H1 (cell line): ENCODE measurements around the gene CALML4. TPM values are rescaled to one million over a fixed set of nuclear protein-coding genes. Genes with fewer than 3 reads are reported as not detected.

Experiments
- ATF2 ChIP-seq: IDR thresholded peaks from 2 replicates; pipeline ENCODE4 v1.6.1; 2012; ENCODE audit warnings: low read length, inconsistent platforms
- CBX8 ChIP-seq: fragments of 300-800, 300-1000 bp; sonication (generic); IDR thresholded peaks from 2 replicates; pipeline ENCODE4 v1.7.1; 2016; ENCODE audit warnings: low read depth, low read length, borderline replicate concordance
- SP2 ChIP-seq: IDR thresholded peaks from 2 replicates; pipeline ENCODE4 v1.6.1; 2012; ENCODE audit warnings: mild to moderate bottlenecking, low read length, inconsistent platforms
- TBP ChIP-seq: IDR thresholded peaks from 2 replicates; pipeline ENCODE4 v1.6.1; 2011; ENCODE audit warnings: low read depth, low read length, improper control_type of control experiment
- polyA plus RNA-seq, 7 experiments: library from polyadenylated mRNA; depleted of rRNA in 3 of 7; stranded (reverse) in 5 of 7; unstranded in 2 of 7; fragments of >200 nt in 5 of 7; fragments of 200-250 nt in 2 of 7; gene quantifications; 1 replicate in 5 of 7; 2 replicates in 1 of 7; 4 replicates in 1 of 7; pipeline versions ENCODE4 v1.2.1 to v1.2.3, GENCODE V29; 2011 to 2013; ENCODE audit warnings: missing spikeins in 2 of 7, mixed read lengths in 2 of 7
- total RNA-seq: library from RNA; stranded (reverse); fragmentation: NEBNext Ultra II Directional; extraction: Animal tissue kit (Norgen Biotek cat#: 25700); gene quantifications from 2 replicates; pipeline ENCODE4 v1.2.1, GENCODE V29; 2021

CALML4 gene
- total and polyA plus RNA-seq, 2 of the 8 experiments (the other 6 are each of a cell fraction or from before 2014, with no cell fraction given) = 3.8 to 12.5 TPM

DNA sequence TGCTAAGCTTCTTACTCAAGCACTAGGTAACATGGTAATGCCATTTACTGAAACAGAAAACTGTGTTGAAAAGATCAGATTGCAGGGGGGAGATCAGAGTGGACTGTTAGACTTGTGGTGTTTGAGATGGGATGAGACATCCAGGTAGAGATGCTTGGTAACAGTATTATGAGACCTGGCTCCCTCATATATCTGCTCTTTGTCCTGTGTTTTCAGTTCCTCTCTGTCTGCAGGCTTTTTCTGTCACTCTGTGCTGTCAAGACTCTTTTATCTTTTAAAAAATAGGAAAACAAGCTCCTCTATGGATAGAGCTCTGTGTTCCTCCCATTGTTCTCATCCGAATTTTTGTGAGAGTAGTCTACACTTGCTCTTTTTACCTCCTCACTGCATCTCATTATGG lies 48.1 kb downstream of the CALML4 start (continued):
- no peak for TF ChIP-seq SP2
- TF ChIP-seq TBP = no peak
- no peak for TF ChIP-seq CBX8
- no peak for TF ChIP-seq ATF2
